ENCODE results near the gene AP2A2.
"Not testable (repeated sequence)": the region's sequence is repeated elsewhere in the genome, so short reads cannot be mapped to it uniquely, and the experiment has no call there.

The AP2A2 gene

DNA sequence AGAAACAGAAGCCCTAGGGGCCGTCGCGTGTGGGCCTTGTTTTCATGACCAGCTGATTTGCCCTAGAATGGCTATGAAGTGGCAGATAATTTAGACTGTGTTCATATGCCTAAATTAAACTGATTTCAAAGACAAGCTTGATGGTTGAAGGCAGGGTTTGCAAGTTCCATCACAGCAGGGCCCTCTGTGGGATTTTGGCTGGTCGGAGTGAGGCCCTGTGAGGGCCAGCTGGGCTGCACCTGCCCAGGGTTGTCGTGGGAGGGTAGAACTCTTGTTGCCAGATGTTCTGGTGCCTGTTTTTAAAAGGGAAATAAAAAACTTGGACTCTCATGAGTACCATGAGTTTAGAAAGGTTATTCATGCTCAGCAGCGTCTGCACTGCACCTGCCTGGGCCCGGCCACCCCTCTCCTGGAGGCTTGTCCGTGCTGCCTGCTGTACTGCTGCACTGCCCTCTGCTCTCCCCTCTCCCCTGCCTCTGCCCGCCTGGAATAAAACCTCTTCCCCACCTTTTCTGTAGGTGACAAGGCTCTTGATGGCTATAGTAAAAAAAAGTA, 44.1 kb downstream of the AP2A2 start:
- TF ChIP-seq, protein P1, sequence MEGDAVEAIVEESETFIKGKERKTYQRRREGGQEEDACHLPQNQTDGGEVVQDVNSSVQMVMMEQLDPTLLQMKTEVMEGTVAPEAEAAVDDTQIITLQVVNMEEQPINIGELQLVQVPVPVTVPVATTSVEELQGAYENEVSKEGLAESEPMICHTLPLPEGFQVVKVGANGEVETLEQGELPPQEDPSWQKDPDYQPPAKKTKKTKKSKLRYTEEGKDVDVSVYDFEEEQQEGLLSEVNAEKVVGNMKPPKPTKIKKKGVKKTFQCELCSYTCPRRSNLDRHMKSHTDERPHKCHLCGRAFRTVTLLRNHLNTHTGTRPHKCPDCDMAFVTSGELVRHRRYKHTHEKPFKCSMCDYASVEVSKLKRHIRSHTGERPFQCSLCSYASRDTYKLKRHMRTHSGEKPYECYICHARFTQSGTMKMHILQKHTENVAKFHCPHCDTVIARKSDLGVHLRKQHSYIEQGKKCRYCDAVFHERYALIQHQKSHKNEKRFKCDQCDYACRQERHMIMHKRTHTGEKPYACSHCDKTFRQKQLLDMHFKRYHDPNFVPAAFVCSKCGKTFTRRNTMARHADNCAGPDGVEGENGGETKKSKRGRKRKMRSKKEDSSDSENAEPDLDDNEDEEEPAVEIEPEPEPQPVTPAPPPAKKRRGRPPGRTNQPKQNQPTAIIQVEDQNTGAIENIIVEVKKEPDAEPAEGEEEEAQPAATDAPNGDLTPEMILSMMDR (IDR thresholded peaks at IDR 0.05; ENCODE audit: extremely low read depth, insufficient read depth, missing control alignments), result no peak
- no peak for DNase-seq (ENCODE audit: low spot score)
- in situ Hi-C loops (cut with MboI; ENCODE audit: low pct_unique_long_range_greater_than_20kb, low sequenced_read_pairs, unreplicated experiment), result no loop called here

DNA sequence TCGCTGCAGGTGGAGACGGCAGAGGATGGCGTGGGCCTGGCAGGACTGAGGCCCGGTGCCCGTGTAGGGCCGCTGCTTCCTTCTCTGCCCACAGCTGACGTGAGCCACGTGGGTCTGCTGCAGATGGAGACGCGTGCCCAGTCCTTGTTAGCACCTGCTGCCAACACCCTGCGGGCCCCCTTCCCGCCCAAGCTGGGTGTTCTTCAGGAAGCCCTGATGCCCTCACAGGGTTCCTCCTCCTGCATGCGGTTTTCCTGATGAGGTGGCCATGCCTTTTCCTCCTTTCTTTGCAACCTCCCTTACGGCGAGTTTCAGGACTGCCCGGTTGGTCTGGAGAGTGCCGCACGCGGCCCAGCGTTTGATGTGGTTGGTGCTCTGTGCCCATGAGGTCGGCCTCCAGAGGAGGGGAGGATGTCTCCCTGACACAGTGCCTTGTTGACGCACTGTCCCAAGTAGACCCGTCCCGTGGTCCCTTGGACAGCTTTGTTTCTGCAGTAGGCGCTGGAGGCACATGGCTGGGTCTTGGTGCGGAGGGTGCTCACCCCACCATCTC, 44.7 kb downstream of the AP2A2 start:
- in situ Hi-C loops (cut with MboI; ENCODE audit: low pct_unique_long_range_greater_than_20kb, low sequenced_read_pairs, unreplicated experiment), result no loop called here
- DNase-seq (ENCODE audit: low spot score), result no peak
- TF ChIP-seq, protein P1 (IDR thresholded peaks at IDR 0.05; ENCODE audit: extremely low read depth, insufficient read depth, missing control alignments), result no peak

DNA sequence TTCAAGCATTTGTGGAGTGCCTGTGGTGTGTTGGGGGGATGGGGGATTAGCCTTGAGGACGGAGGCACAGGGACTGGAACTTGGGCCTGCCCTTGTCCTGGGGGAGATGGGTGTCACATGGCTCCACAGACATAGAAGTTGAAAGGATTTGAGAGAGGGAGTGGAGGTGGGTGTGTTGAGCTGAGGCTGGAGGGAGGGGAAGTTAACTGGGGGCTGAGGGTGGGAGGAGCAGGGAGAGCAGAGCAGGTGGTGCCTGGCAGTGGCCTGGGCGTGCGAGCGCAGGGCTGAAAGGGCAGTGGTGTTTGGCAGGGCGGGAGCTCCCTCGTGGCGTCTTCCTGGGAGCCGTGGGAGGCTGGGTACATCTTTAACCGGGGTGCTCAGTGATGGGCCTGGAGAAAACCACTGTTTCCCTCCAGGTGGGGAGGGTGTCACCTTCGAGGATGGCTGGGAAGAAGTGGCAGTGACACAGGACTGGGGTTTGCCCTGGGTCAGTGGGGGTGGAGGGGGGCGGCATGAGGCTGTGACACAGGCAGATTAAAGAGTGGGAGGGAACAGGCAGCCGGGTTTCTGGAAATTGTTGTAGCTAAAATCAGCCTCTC, 45.5 kb downstream of the AP2A2 start:
- TF ChIP-seq, protein P1 (IDR thresholded peaks at IDR 0.05; ENCODE audit: extremely low read depth, insufficient read depth, missing control alignments), result no peak
- in situ Hi-C loops (cut with MboI; ENCODE audit: low pct_unique_long_range_greater_than_20kb, low sequenced_read_pairs, unreplicated experiment), result no loop called here
- no peak for DNase-seq (ENCODE audit: low spot score)

DNA sequence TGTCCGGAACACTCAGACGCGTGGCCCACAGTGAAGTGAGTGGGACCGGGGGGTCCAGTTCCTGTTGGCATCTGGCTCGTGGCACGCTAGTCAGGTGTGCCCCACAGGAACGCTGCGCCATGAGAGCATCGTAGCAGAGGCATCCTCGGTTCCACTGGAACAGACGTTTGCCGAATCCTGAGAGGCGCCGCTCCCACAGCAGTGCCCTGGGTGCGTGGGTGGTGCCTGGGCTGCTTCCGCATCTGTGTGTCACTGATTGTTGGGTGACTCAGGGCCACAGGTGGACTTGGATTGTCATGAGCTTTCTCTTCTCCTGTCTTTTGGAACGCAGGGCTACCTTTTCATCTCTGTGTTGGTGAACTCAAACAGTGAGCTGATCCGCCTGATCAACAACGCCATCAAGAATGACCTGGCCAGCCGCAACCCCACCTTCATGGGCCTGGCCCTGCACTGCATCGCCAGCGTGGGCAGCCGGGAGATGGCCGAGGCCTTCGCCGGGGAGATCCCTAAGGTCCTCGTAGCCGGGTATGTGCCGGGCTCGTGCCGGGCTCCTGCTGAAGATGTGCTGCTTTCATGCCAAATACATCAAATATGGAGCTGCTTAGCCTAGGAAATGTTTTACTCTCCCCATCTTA, 46.2 kb downstream of the AP2A2 start:
- in situ Hi-C loops (cut with MboI; ENCODE audit: low pct_unique_long_range_greater_than_20kb, low sequenced_read_pairs, unreplicated experiment), result no loop called here
- DNase-seq (ENCODE audit: low spot score), result no peak
- TF ChIP-seq, protein P1 (IDR thresholded peaks at IDR 0.05; ENCODE audit: extremely low read depth, insufficient read depth, missing control alignments), result no peak

DNA sequence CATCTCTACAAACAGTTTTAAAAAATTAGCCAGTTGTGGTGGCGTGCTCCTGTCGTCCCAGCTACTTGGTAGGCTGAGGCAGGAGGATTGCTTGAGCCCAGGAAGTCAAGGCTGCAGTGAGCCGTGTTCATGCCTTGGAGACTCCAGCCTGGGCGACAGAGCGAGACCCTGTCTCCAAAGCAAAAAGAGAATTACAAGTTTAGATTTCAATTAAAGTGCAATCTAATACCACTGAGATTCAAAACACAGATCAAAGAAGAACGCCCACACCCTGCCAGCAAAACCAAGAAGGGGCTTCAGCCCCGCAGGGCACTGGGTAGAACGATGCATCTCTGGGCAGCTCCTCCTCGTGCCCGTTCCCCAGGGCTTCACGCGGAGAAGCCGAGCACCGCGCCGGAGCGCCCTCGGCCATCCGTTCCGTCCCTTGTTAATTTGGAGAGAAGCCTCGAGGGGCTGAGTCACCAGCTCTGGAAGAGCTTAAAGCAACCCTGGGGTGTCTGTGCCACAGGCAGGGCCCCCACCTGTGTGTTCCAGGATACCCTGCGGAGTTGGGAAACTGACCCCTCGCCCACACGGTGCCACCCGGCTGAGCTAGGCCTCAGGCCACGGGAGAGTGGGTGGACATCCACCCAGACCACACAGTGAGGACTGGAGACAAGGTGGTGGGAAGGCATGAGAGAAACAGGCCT, 47.0 kb downstream of the AP2A2 start:
- TF ChIP-seq, protein P1 (IDR thresholded peaks at IDR 0.05; ENCODE audit: extremely low read depth, insufficient read depth, missing control alignments), result no peak
- DNase-seq (ENCODE audit: low spot score), result no peak
- in situ Hi-C loops (cut with MboI; ENCODE audit: low pct_unique_long_range_greater_than_20kb, low sequenced_read_pairs, unreplicated experiment), result no loop called here

DNA sequence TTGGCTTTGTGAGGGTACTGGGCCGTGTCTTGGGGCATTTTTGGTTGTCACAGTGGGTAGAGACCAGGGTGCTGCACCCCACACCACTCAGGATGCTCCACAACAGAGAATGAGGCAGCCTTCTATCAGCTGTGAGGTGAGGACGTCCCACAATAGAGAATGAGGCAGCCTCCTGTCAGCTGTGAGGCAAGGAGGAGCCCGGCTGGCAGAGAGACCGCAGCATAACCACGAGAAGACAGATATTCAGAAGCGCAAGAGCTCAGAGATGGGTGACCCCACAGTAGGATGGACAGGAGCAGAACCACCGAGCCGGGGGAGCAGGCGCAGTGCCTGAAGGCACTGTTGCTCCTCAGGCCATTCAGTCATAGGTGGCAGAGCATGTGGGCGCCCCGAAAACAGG, 47.6 kb downstream of the AP2A2 start:
- TF ChIP-seq, protein P1 (IDR thresholded peaks at IDR 0.05; ENCODE audit: extremely low read depth, insufficient read depth, missing control alignments), result no peak
- in situ Hi-C loops (cut with MboI; ENCODE audit: low pct_unique_long_range_greater_than_20kb, low sequenced_read_pairs, unreplicated experiment), result no loop called here
- no peak for DNase-seq (ENCODE audit: low spot score)

DNA sequence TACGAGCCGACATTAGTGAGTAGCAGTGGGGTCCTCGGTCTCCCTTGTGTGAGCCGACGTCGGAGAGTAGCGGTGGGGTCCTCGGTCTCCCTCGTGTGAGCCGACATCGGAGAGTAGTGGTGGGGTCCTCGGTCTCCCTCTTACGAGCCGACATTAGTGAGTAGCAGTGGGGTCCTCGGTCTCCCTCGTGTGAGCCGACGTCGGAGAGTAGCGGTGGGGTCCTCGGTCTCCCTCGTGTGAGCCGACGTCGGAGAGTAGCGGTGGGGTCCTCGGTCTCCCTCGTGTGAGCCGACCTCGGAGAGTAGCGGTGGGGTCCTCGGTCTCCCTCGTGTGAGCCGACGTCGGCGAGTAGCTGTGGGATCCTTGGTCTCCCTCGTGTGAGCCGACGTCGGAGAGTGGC, 49.7 kb downstream of the AP2A2 start:
- in situ Hi-C loops (cut with MboI; ENCODE audit: low pct_unique_long_range_greater_than_20kb, low sequenced_read_pairs, unreplicated experiment); DNase-seq (ENCODE audit: low spot score): not testable (repeated sequence)

Data from GM13977 (cell line).